Measurements from ENCODE around the gene SHISA6. TPM values are rescaled to one million over a fixed set of nuclear protein-coding genes. Genes with fewer than 3 reads are reported as not detected.

Gene SHISA6
- total RNA-seq, 1 experiment from 2014 or later = 2.9 TPM

- no peaks in the 10 kb centered on the region for H3K79me1 ChIP-seq (ENCODE audit: insufficient read depth, low read depth, low read length, poor library complexity, severe bottlenecking)
- no peak overlapping the region for H2BK120ac ChIP-seq (ENCODE audit: low read depth, low read length, poor library complexity, severe bottlenecking)
- H3K23me2 ChIP-seq (ENCODE audit: insufficient read length, low read depth, low read length, poor library complexity, severe bottlenecking) = no peaks in the 10 kb centered on the region
- peaks cover 8 to 9% of the 10 kb centered on the region in 2 experiments for H3K4me1 Mint-ChIP-seq
- no peak overlapping the region for H3T11ph ChIP-seq (ENCODE audit: low read length)
- DNase-seq = no peak
- H3K27me3 Mint-ChIP-seq (ENCODE audit: low read depth) = peaks cover 6% of the 10 kb centered on the region
- no peak overlapping the region for H3K23ac ChIP-seq (ENCODE audit: insufficient read length, low read depth, low read length)
- no peak overlapping the region for H2BK12ac ChIP-seq (ENCODE audit: insufficient read length, low read depth, low read length)
- no peak overlapping the region for H4K91ac ChIP-seq (ENCODE audit: insufficient read length, low read depth, low read length)
- H3K27ac ChIP-seq (ENCODE audit: insufficient read length, low read depth, low read length) = no peak overlapping the region
- H3K9me3 Mint-ChIP-seq = no peaks in the 10 kb centered on the region; a peak in 1 of 5 replicates
- H2BK5ac ChIP-seq (ENCODE audit: insufficient read length, low read length) = no peak overlapping the region
- TF ChIP-seq, protein P1, sequence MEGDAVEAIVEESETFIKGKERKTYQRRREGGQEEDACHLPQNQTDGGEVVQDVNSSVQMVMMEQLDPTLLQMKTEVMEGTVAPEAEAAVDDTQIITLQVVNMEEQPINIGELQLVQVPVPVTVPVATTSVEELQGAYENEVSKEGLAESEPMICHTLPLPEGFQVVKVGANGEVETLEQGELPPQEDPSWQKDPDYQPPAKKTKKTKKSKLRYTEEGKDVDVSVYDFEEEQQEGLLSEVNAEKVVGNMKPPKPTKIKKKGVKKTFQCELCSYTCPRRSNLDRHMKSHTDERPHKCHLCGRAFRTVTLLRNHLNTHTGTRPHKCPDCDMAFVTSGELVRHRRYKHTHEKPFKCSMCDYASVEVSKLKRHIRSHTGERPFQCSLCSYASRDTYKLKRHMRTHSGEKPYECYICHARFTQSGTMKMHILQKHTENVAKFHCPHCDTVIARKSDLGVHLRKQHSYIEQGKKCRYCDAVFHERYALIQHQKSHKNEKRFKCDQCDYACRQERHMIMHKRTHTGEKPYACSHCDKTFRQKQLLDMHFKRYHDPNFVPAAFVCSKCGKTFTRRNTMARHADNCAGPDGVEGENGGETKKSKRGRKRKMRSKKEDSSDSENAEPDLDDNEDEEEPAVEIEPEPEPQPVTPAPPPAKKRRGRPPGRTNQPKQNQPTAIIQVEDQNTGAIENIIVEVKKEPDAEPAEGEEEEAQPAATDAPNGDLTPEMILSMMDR (conservative IDR thresholded peaks at IDR 0.05) = no peak
- H3K14ac ChIP-seq (ENCODE audit: insufficient read depth, low read length) = no peak overlapping the region
- no CpG with 5 or more reads among the region's 1 CpG for WGBS (ENCODE audit: extremely low coverage, insufficient read length, low lambda C conversion rate)
- H3K4me3 Mint-ChIP-seq = no peak overlapping the region
- H3K4me1 ChIP-seq (ENCODE audit: insufficient read depth, low read length) = no peaks in the 10 kb centered on the region; the same call in 1 of the 2 replicates
- no peak overlapping the region for H3K9ac ChIP-seq (ENCODE audit: extremely low read depth, insufficient read length, low read length)
- H2AFZ ChIP-seq (ENCODE audit: low read length) = no peak overlapping the region
- H3K18ac ChIP-seq (ENCODE audit: insufficient read length, low read depth, low read length) = no peak overlapping the region
- H2BK15ac ChIP-seq (ENCODE audit: low read depth, low read length) = no peak overlapping the region
- no peaks in the 10 kb centered on the region for H3K36me3 Mint-ChIP-seq (ENCODE audit: insufficient read depth in 1 of 3, low read depth in 3 of 3)
- no peak overlapping the region for H3K4ac ChIP-seq (ENCODE audit: low read depth, low read length)
- H4K20me1 ChIP-seq (ENCODE audit: control insufficient read depth, insufficient read depth, insufficient read length) = no peaks in the 10 kb centered on the region
- H2AK5ac ChIP-seq (ENCODE audit: insufficient read length, low read length) = no peak overlapping the region
- no peaks in the 10 kb centered on the region for H3K79me2 ChIP-seq (ENCODE audit: insufficient read depth, low read length)
- no peaks in the 10 kb centered on the region for H3K9me3 ChIP-seq (ENCODE audit: control insufficient read depth, low read depth, low read length)
- no peak overlapping the region for H2BK20ac ChIP-seq (ENCODE audit: low read depth, low read length, poor library complexity, severe bottlenecking)
- H3K4me2 ChIP-seq (ENCODE audit: insufficient read depth, insufficient read length, low read length) = no peak overlapping the region
- H4K8ac ChIP-seq (replicated peaks; ENCODE audit: insufficient read length, low read depth, low read length) = no peak overlapping the region
- H3K27me3 ChIP-seq (ENCODE audit: insufficient read depth, low read length) = no peaks in the 10 kb centered on the region
- no peak overlapping the region for H4K5ac ChIP-seq (ENCODE audit: insufficient read length, low read depth, low read length)
- no peak overlapping the region for H3K27ac Mint-ChIP-seq
- no peak overlapping the region for H3K56ac ChIP-seq (ENCODE audit: insufficient read length, low read depth, low read length)
These were observed 313.0 kb downstream of the SHISA6 start for GRCh38 chr17:11554042-11554441.
